ENCODE results near the gene RBM15. TPM values are rescaled to one million over a fixed set of nuclear protein-coding genes. Genes with fewer than 3 reads are reported as not detected.
A peak's percentile ranks its signal among the peaks of the same experiment; 100 is the strongest.

RBM15 gene
- total and polyA plus RNA-seq, 2 donors from 2014 or later = 2.2 to 27.8 TPM

- Histone ChIP-seq H3K36me3 (ENCODE audit: control insufficient read depth in 2 of 3, insufficient read depth in 3 of 3, low read length in 3 of 3) (peaks cover 2 to 60% (median 26%) of the 10 kb centered on the region in 3 donors), H3K27ac (ENCODE audit: low read depth in 2 of 2, low read length in 2 of 2) (no peak overlapping the region), H3K27me3 (ENCODE audit: control insufficient read depth, insufficient read depth, low read length) (no peaks in the 10 kb centered on the region), H3K9me3 (ENCODE audit: control insufficient read depth in 2 of 3, insufficient read depth in 1 of 3, low read length in 3 of 3) (no peaks in the 10 kb centered on the region), H3K4me1 (ENCODE audit: control insufficient read depth in 2 of 3, insufficient read depth in 2 of 3, low read depth in 1 of 3, low read length in 3 of 3) (no peaks in the 10 kb centered on the region), H3K9ac (ENCODE audit: low read length in 3 of 3) (no peak overlapping the region), H3K4me3 (ENCODE audit: low read length in 3 of 3) (no peak overlapping the region)
- no peak for FAIRE-seq
- DNase-seq = no peak
- TF ChIP-seq CTCF (IDR thresholded peaks at IDR 0.05; ENCODE audit: borderline replicate concordance, extremely low read depth, insufficient read depth) = no peak
- intact Hi-C loops (cut with DNase I) = no loop called here
These were observed 36.3 kb downstream of the RBM15 start for GRCh38 chr1:110375490-110375889.

- H3K27ac ChIP-seq (ENCODE audit: low read depth in 2 of 2, low read length in 2 of 2) = no peak overlapping the region
- intact Hi-C loops (cut with DNase I) = no loop called here
- peaks cover 0 to 47% (median 22%) of the 10 kb centered on the region in 3 donors for H3K36me3 ChIP-seq (ENCODE audit: control insufficient read depth in 2 of 3, insufficient read depth in 3 of 3, low read length in 3 of 3)
- FAIRE-seq (no peak), DNase-seq (no peak)
- H3K4me3 ChIP-seq (ENCODE audit: low read length in 3 of 3) = no peak overlapping the region
- no peaks in the 10 kb centered on the region for H3K27me3 ChIP-seq (ENCODE audit: control insufficient read depth, insufficient read depth, low read length)
- H3K4me1 ChIP-seq (ENCODE audit: control insufficient read depth in 2 of 3, insufficient read depth in 2 of 3, low read depth in 1 of 3, low read length in 3 of 3) = peaks cover 0 to 13% (median 0%) of the 10 kb centered on the region in 3 donors
- no peak overlapping the region for H3K9ac ChIP-seq (ENCODE audit: low read length in 3 of 3)
- no peak for TF ChIP-seq CTCF (IDR thresholded peaks at IDR 0.05; ENCODE audit: borderline replicate concordance, extremely low read depth, insufficient read depth)
- H3K9me3 ChIP-seq (ENCODE audit: control insufficient read depth in 2 of 3, insufficient read depth in 1 of 3, low read length in 3 of 3) = no peaks in the 10 kb centered on the region
These were observed 41.6 kb downstream of the RBM15 start for GRCh38 chr1:110380672-110381283.

GRCh38 chr1:110383251-110383990 lies 44.2 kb downstream of the RBM15 start:
- peaks cover 0 to 13% (median 0%) of the 10 kb centered on the region in 3 donors for H3K4me1 ChIP-seq (ENCODE audit: control insufficient read depth in 2 of 3, insufficient read depth in 2 of 3, low read depth in 1 of 3, low read length in 3 of 3)
- peak overlapping the region in 1 of 2 donors; percentile 2 for H3K27ac ChIP-seq (ENCODE audit: low read depth in 2 of 2, low read length in 2 of 2)
- no peaks in the 10 kb centered on the region for H3K9me3 ChIP-seq (ENCODE audit: control insufficient read depth in 2 of 3, insufficient read depth in 1 of 3, low read length in 3 of 3)
- DNase-seq = no peak
- H3K27me3 ChIP-seq (ENCODE audit: control insufficient read depth, insufficient read depth, low read length) = no peaks in the 10 kb centered on the region
- H3K9ac ChIP-seq (ENCODE audit: low read length in 3 of 3) = no peak overlapping the region
- H3K4me3 ChIP-seq (ENCODE audit: low read length in 3 of 3) = no peak overlapping the region
- intact Hi-C loops (cut with DNase I) = no loop called here
- FAIRE-seq = no peak
- no peak for TF ChIP-seq CTCF (IDR thresholded peaks at IDR 0.05; ENCODE audit: borderline replicate concordance, extremely low read depth, insufficient read depth)
- peaks cover 0 to 31% (median 10%) of the 10 kb centered on the region in 3 donors for H3K36me3 ChIP-seq (ENCODE audit: control insufficient read depth in 2 of 3, insufficient read depth in 3 of 3, low read length in 3 of 3)

All from kidney (tissue), 14 donors.